T-helper 2 cell treated with Interferon-gamma antibody and Interleukin-4, amounts not matched to agents 5 μg/mL and 100 μg/mL, for 36 hours (primary cell): ENCODE measurements around the gene LYRM1.
"Not testable (repeated sequence)": the region's sequence is repeated elsewhere in the genome, so short reads cannot be mapped to it uniquely, and the experiment has no call there.

ENCODE experiments used
- DNase-seq: peaks from one replicate; pipeline ENCODE4 v3.0.0; 2021; ENCODE audit warnings: low spot score
- H3K27ac Mint-ChIP-seq: one replicate; pipeline ENCODE4 v1.8.0; 2021; ENCODE audit warnings: mild to moderate bottlenecking, mixed read lengths
- H3K27me3 Mint-ChIP-seq: one replicate; pipeline ENCODE4 v1.8.0; 2021; ENCODE audit warnings: low read depth, mixed read lengths
- H3K36me3 Mint-ChIP-seq: one replicate; pipeline ENCODE4 v1.8.0; 2021; ENCODE audit warnings: low read depth, mixed read lengths
- H3K4me1 Mint-ChIP-seq: one replicate; pipeline ENCODE4 v1.8.0; 2021; ENCODE audit warnings: low read depth, mixed read lengths
- H3K4me3 Mint-ChIP-seq: one replicate; pipeline ENCODE4 v1.8.0; 2022; ENCODE audit warnings: mild to moderate bottlenecking, moderate library complexity, mixed read lengths
- H3K9me3 Mint-ChIP-seq: one replicate; pipeline ENCODE4 v1.8.0; 2021; ENCODE audit warnings: mixed read lengths

The LYRM1 gene

DNA sequence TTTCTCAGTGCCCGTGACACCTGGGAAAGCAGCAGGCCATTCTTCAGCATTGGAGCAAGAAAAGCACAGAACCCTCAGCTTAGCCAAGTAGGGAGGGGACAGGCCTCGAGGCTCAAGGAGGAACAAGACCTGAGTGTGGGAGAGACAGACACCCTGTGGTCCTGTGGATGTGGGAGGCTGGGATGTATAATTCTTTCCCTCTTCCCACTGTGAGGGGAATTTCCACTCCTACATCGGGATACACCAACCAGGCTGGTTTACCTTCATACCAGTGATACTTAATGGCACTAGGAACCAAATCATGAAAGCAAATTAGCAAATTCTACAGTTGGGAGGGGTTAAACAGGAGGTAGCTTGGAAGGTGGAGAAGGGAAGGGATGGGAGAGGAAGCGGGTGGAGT, 41.7 kb downstream of the LYRM1 start:
- no peaks in the 10 kb centered on the region for H3K27me3 Mint-ChIP-seq
- no peak overlapping the region for H3K4me3 Mint-ChIP-seq
- H3K27ac Mint-ChIP-seq, result peak overlapping the region; percentile 45
- no peaks in the 10 kb centered on the region for H3K9me3 Mint-ChIP-seq
- H3K36me3 Mint-ChIP-seq, result no peaks in the 10 kb centered on the region
- DNase-seq, result no peak
- peaks cover 49% of the 10 kb centered on the region for H3K4me1 Mint-ChIP-seq

DNA sequence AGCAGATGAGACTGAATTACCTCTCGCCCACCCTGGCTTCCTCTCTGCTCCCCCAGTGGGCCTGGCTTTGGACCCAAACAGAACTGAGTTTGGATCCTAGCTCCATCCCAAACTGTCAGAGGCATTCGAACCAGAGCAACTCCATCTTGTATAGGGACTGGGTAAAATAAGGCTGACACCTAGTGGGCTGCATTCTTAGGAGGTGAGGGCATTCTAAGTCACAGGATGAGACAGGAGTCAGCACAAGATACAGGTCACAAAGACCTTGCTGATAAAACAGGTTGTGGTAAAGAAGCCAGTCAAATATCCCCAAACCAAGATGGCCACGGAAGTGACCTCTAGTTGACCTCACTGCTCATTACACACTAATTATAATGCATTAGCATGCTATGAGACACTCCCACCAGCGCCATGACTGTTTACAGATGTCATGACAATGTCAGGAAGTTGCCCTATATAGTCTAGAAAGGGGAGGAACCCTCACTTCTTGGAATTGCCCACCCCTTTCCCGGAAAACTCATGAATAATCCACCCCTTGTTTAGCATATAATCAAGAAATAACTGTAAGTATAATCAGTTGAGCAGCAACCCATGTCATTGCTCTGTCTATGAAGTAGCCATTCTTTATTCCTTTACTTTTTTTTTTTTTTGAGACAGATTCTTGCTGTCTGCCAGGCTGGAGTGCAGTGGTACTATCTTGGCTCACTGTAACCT, 44.4 kb downstream of the LYRM1 start:
- Mint-ChIP-seq H3K4me3 (peak overlapping the region; percentile 12), H3K9me3 (no peaks in the 10 kb centered on the region), H3K4me1 (peaks cover 42% of the 10 kb centered on the region), H3K36me3 (no peaks in the 10 kb centered on the region), H3K27ac (peak overlapping the region; percentile 91), H3K27me3 (no peaks in the 10 kb centered on the region)
- peak; percentile 71 for DNase-seq

DNA sequence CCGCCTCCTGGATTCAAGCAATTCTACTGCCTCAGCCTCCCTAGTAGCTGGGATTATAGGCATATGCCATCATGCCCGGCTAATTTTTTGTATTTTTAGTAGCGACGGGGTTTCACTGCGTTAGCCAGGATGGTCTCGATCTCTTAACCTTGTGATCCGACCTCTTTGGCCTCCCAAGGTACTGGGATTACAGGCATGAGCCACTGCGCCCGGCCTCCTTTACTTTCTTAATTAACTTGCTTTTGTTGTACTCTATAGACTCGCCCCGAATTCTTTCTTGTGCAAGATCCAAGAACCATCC, 45.0 kb downstream of the LYRM1 start:
- H3K4me3 Mint-ChIP-seq, H3K36me3 Mint-ChIP-seq, H3K27me3 Mint-ChIP-seq, H3K9me3 Mint-ChIP-seq, DNase-seq: not testable (repeated sequence)
- Mint-ChIP-seq H3K4me1 (peaks cover 42% of the 10 kb centered on the region), H3K27ac (peak overlapping the region; percentile 33)

DNA sequence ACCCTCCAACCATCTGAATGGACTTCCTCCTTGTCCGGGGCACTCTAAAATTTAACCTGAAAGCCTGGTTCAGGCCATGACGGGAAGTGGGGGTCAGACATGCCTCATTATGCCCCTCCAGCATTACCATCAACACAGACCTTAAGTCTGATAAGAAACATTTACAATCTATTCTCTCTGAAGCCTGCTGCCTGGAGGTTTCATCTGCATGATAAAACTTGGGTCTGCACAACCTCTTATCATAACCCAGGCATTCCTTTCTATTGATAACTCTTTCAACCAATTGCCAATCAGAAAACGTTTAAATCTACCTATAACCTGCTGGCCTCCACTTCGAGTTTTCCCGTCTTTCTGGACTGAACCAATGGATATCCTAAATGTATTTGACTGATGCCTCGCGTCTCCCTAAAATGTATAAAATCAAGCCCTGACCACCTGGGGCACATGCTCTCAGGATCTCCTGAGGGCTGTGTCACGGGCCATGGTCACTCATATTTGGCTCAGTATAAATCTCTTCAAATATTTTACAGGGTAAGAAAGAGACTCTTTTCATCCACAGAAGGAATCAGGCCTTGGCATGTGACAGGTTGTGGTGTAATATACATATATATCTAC, 45.6 kb downstream of the LYRM1 start:
- no peak overlapping the region for H3K4me3 Mint-ChIP-seq
- no peak for DNase-seq
- peaks cover 3% of the 10 kb centered on the region for H3K27me3 Mint-ChIP-seq
- H3K4me1 Mint-ChIP-seq, result peaks cover 37% of the 10 kb centered on the region
- H3K9me3 Mint-ChIP-seq, result no peaks in the 10 kb centered on the region
- H3K27ac Mint-ChIP-seq, result peak overlapping the region; percentile 33
- H3K36me3 Mint-ChIP-seq, result no peaks in the 10 kb centered on the region

DNA sequence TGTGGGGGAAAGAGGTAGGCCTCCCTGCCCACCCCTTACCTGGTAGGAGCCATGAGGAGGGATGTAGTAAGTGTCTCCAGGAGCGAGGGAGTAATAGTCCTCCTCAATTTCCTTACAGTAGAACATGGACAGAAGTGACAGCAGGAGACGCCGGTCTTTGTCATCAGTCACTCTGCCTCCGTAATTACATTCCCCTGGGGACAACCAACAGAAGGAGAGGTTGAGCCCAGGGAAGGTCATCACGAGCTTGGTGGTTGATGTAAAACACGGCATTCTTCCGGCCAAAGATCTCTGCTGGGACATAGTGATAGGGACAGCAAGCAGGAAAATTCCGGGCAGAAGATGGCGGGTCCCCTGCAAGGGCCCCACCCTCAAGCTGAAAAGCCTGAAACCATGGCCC, 47.9 kb downstream of the LYRM1 start:
- no peaks in the 10 kb centered on the region for H3K9me3 Mint-ChIP-seq
- peaks cover 23% of the 10 kb centered on the region for H3K4me1 Mint-ChIP-seq
- H3K36me3 Mint-ChIP-seq, result no peaks in the 10 kb centered on the region
- no peak overlapping the region for H3K27ac Mint-ChIP-seq
- H3K4me3 Mint-ChIP-seq, result no peak overlapping the region
- peaks cover 9% of the 10 kb centered on the region for H3K27me3 Mint-ChIP-seq
- no peak for DNase-seq

DNA sequence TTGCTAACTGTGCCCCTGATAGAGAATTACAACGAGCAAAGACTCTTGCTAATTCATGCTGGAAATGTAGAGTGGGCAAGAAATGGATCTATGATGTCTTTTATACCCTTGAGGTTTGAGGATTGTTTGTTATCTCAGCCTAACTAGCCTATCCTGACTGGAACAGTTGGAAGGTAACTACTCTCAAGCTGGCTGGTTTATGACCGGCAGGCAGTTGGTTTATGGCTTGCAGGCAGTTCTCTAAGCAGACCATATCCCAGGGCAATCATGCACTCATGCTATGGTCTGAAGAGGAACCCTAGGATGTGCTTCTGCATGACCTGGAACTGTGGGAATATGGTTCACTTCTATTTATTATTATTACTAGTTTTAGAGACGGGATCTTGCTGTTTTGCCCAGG, 49.1 kb downstream of the LYRM1 start:
- peaks cover 12% of the 10 kb centered on the region for H3K4me1 Mint-ChIP-seq
- no peaks in the 10 kb centered on the region for H3K36me3 Mint-ChIP-seq
- no peaks in the 10 kb centered on the region for H3K9me3 Mint-ChIP-seq
- no peak overlapping the region for H3K27ac Mint-ChIP-seq
- H3K4me3 Mint-ChIP-seq, result no peak overlapping the region
- no peak for DNase-seq
- peaks cover 10% of the 10 kb centered on the region for H3K27me3 Mint-ChIP-seq

DNA sequence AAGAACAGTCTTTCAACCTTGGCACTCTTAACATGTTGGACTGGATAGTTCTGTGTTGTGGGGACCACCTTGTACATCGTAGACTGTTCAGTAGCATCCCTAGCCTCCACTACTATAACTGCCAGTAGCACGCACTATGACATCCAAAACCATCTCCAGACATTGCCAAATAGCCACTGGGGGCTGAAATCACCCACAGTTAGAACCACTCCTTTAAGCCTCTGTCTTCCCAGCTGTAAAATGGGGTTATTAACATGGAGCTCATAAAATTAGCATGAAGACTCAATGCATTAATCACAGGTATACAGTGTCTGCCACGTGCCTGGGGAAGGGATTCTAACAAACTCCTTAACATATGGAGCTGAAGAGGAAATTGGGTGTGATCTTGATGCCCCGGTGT, 49.7 kb downstream of the LYRM1 start:
- Mint-ChIP-seq H3K9me3 (no peaks in the 10 kb centered on the region), H3K36me3 (no peaks in the 10 kb centered on the region), H3K4me1 (peaks cover 5% of the 10 kb centered on the region), H3K27me3 (peaks cover 12% of the 10 kb centered on the region), H3K4me3 (no peak overlapping the region), H3K27ac (no peak overlapping the region)
- DNase-seq, result no peak

DNA sequence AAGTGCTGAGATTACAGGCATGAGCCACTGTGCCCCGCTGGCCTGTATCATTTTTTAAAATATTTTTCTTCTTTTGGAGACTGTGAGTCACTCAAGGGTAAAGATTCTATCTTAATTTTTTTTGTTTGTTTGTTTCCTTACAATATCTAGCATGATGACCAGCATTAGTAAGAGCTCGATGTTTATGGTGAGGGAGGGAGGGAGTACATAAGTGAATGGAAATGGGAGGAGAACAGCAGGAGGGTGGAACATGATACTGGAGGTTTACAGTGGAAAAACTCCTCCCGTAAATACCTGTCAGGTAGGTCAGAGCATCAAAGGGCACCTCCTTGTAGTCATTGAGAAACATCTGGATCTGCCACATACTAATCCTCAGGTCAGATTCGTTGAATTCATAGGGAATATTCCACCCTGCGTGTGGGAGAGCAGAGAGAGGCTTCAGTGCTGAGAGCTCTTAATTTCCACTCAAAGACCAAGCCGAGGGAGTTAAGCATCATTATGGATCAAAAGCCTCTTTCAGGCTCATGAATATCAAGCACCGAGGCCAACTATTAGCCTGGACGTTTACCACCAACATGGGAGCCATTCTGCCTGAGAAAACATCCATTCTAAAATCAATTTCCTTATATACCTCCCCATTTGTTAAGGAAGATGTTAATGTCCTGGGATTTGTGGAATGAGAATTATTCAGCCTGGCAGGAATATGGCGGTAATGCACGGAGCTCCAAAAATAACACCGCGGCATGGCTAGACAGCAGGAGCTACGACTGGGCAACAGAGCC, 51.8 kb downstream of the LYRM1 start:
- no peaks in the 10 kb centered on the region for H3K4me1 Mint-ChIP-seq
- no peaks in the 10 kb centered on the region for H3K36me3 Mint-ChIP-seq
- no peak for DNase-seq
- H3K27ac Mint-ChIP-seq, result no peak overlapping the region
- peaks cover 17% of the 10 kb centered on the region for H3K27me3 Mint-ChIP-seq
- H3K4me3 Mint-ChIP-seq, result no peak overlapping the region
- H3K9me3 Mint-ChIP-seq, result no peaks in the 10 kb centered on the region

DNA sequence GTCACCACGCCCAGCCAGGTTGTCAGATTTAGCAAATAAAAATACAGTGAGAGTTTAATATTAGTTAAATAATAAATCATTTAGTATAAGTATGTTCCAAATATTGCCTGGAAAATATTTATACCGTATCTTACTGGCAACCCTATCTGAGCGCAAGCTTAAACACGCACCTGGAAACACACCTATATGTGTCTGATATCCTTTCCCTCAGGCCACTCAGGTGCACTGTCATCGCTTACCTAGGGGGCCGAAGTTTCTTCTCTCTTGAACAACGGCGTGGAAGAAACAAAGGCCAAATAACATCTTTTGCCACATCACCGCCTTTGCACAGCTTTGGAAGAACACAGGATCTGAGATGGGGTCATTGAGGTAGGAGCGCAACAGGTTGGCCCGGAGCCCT, 54.0 kb downstream of the LYRM1 start:
- Mint-ChIP-seq H3K36me3 (no peaks in the 10 kb centered on the region), H3K4me3 (no peak overlapping the region), H3K9me3 (no peaks in the 10 kb centered on the region), H3K27me3 (peaks cover 17% of the 10 kb centered on the region), H3K27ac (no peak overlapping the region), H3K4me1 (no peaks in the 10 kb centered on the region)
- no peak for DNase-seq

DNA sequence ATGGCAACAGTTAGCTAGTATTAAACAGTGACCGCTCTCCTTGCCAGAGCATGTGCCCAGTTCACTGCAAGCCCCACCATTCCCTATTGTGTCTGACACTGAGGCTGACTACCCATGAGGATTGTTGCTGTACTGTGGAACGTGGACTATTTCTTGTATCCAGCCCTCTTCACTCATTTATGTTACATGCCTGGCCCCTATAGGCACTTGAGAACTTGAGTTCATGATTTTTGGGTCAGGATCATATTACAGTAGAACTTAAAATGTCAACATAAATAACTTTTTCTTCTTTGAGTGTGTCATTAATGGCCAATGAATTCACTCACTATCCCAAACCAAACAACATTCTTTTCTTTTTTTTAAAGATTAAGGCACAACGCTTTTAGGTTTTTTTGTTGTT, 55.7 kb downstream of the LYRM1 start:
- H3K9me3 Mint-ChIP-seq, result no peaks in the 10 kb centered on the region

DNA sequence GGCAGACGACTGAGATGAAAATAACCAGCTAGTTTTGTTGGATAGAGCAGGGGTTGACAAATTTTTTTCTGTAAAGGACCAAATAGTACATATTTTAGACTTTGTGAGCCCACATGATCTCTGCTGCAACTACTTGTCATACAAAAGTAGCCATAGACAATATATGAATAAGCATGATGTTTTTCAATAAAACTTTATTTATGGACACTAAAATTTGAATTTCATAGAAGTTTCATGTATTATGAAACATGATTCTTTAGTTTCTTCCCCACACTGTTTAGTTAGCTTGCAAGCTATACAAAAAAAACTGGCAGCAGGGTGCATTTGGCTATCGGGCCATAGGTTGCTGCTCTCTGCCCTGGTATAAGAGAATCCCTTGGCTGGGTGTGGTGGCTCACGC, 56.6 kb downstream of the LYRM1 start:
- DNase-seq, result no peak
- no peak overlapping the region for H3K4me3 Mint-ChIP-seq
- no peaks in the 10 kb centered on the region for H3K4me1 Mint-ChIP-seq
- no peaks in the 10 kb centered on the region for H3K9me3 Mint-ChIP-seq
- H3K36me3 Mint-ChIP-seq, result no peaks in the 10 kb centered on the region
- H3K27ac Mint-ChIP-seq, result no peak overlapping the region
- peaks cover 12% of the 10 kb centered on the region for H3K27me3 Mint-ChIP-seq

More for the DNA sequence above, 55.7 kb downstream of the LYRM1 start:
- Mint-ChIP-seq H3K27me3 (peaks cover 13% of the 10 kb centered on the region), H3K36me3 (no peaks in the 10 kb centered on the region), H3K27ac (no peak overlapping the region), H3K4me1 (no peaks in the 10 kb centered on the region), H3K4me3 (no peak overlapping the region)
- DNase-seq, result no peak

DNA sequence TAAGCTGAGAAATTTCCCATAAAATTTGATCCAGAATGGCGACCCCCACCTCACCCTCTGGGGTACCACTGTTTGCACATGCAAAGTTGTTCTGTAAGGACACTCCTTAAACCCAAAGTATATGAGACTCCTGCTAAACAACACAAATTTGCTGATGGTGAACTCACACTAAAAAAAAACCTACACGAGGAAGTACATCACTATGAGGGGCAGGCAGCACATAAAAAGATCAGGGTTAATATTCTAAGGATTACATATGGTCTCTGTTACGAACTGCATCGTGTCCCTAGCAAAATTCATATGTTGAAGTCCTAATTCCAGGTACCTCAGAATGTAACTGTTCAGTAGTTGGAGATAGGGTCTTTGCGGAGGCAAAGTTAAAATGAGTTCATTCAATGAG, 60.3 kb downstream of the LYRM1 start:
- no peak for DNase-seq
- H3K9me3 Mint-ChIP-seq, result no peaks in the 10 kb centered on the region
- H3K27ac Mint-ChIP-seq, result no peak overlapping the region
- peaks cover 6% of the 10 kb centered on the region for H3K27me3 Mint-ChIP-seq
- no peaks in the 10 kb centered on the region for H3K4me1 Mint-ChIP-seq
- no peaks in the 10 kb centered on the region for H3K36me3 Mint-ChIP-seq
- H3K4me3 Mint-ChIP-seq, result no peak overlapping the region

DNA sequence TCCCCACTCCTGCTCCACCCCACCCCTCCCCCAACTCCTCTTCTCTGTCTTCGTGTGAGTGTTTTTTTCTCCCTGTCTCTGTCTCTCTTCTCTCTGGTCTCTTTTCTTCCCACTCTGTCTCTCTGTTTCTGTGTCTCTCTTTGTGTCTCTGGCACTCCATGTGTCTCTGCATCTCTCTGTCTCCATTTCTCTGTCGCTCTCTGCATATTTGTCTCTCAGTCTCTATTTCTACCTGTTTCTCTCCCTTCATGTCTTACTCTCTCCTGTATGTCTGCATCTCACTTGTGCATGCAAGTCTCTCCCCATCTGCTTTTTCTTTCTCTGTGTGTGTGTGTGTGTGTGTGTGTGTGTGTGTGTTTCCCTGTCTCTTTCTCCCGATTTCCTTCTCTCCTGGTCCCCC, 68.2 kb downstream of the LYRM1 start:
- Mint-ChIP-seq H3K9me3 (no peaks in the 10 kb centered on the region), H3K4me3 (no peak overlapping the region), H3K4me1 (peaks cover 2% of the 10 kb centered on the region), H3K36me3 (no peaks in the 10 kb centered on the region), H3K27ac (no peak overlapping the region), H3K27me3 (no peaks in the 10 kb centered on the region)
- no peak for DNase-seq

DNA sequence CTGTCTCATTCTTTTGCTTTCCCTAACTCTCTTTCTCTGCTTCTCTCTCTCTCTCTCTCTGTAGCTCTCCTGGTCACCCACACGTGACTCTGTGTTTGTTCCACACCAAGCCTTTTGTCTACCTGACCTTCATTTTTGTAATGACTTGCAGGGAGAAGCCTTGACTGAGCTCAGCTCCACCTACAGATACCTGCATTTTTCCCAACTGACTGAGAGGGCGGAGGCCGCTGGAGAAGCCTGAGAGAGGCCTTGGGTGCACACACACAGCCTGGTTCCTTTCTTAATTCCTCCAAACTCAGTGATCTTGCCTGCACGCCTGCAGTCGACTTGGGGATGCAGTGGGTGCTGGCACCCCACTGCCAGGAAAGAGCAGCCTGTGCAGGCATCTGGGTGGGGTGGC, 68.8 kb downstream of the LYRM1 start:
- Mint-ChIP-seq H3K4me3 (no peak overlapping the region), H3K27ac (no peak overlapping the region), H3K4me1 (peaks cover 2% of the 10 kb centered on the region), H3K9me3 (no peaks in the 10 kb centered on the region), H3K27me3 (no peaks in the 10 kb centered on the region), H3K36me3 (no peaks in the 10 kb centered on the region)
- DNase-seq, result no peak
